ENCODE data around the gene ZBTB8A. TPM values are rescaled to one million over a fixed set of nuclear protein-coding genes. Genes with fewer than 3 reads are reported as not detected.

The ZBTB8A gene
- total RNA-seq, result 1 to 10 TPM; 3.2 to 5.1 (median 4.0) TPM
- 1.8 TPM for polyA plus RNA-seq
- long read RNA-seq, donor 1, full-length matches to known transcripts, result 6 of 7 reads
- long read RNA-seq, donor 1, partial matches to known transcripts, result 0 of 7 reads
- long read RNA-seq, donor 1, other reads (novel, unspliced or antisense), result 1 of 7 reads
- long read RNA-seq, donor 2, result 0 reads
- long read RNA-seq, donor 3, full-length matches to known transcripts, result 6 of 14 reads
- long read RNA-seq, donor 3, partial matches to known transcripts, result 5 of 14 reads
- long read RNA-seq, donor 3, other reads (novel, unspliced or antisense), result 3 of 14 reads
- long read RNA-seq, donor 4, result 0 reads

DNA sequence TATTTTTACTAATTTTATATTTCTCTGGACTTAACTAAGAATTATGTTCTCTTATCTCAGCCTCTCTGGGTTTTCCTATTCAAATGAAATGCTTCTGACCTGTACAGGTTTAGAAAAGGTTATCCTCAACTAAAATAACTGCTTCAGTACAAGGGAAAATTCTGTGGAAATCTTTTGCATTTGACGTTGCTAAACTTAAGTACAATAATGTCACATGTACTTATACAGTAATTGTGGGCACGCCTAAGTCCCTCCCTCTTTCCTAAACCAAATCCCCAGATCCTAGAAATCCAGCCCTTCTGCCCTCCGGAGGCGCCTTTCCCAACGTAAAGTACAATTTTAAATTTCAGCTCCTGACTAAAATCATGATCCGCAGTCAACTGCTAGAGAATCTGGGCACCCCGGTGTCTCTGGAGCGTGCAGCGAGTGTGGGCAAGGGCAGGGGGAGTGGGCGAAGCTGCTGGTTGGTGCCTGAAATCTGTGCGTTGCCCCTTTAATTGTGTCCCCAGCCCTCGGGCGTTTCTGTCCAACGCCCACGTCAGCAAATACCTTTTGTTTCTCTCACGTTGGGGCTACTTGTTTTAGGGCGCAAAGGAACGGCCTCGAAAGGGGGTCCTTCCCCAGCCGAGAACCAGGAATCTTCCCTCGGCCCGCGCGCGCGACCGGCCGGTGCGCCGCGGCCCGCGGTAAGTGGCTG, at the start of gene ZBTB8A:
ZBTB8A (plus strand) TSS at position 541 of the 697 bp plus-strand sequence. CDS start 53,505 bp downstream, outside the sequence.
- 1% methylated on average over 33 of the region's 33 CpGs for WGBS
- intact Hi-C loops (cut with DNase I), result no loop called here
- peak in 2 of 3 donors; percentile 38 to 65 for DNase-seq
- Histone ChIP-seq H3K9me3 (ENCODE audit: control insufficient read depth, low read length) (no peaks in the 10 kb centered on the region), H3K4me1 (ENCODE audit: control insufficient read depth, insufficient read depth, low read length) (no peaks in the 10 kb centered on the region), H3K27me3 (ENCODE audit: control insufficient read depth, insufficient read depth) (no peaks in the 10 kb centered on the region), H3K4me3 (ENCODE audit: low read length) (peak within 1 kb of the TSS; percentile 95), H3K27ac (ENCODE audit: low read length) (peak within 1 kb of the TSS; percentile 72)
- peak; percentile 63 to 64 for ATAC-seq

DNA sequence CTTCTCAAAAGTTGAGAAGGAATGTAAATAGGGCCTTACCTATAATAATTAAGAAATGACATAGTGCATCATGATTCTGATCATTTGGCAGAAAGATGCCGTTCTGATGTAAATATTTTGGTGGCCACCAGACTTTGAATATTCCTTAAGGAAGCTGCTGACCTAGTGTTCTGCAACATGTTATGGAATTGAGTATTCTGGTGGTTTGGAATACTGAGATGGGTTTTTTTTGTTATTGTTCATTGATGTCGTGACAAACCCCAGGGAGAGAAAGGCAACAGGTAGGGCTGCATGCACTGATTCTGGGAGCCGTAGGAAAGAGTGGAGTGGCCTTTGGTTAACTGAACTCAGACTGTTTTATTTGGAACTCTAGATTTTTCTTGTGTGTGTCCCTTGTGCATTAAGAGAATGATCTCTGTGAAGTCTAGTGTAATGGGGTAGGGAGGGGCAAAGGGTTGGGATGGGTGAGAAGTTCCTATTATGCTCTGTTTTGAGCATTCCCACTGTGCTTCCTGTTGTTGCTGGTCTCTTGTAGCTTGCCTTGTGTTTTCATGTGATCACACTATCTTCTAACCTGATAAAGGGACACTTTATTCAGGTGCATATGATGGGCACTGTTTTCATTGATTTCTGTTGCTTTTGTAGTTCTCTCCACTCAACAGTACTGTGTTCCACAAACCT, 49.3 kb upstream of the ZBTB8A start:
- peaks cover 3% of the 10 kb centered on the region for H3K4me1 ChIP-seq (ENCODE audit: control insufficient read depth, insufficient read depth, low read length)
- 88% methylated on average over 3 of the region's 3 CpGs for WGBS
- H3K9me3 ChIP-seq (ENCODE audit: control insufficient read depth, low read length), result no peaks in the 10 kb centered on the region
- no peak overlapping the region for H3K27ac ChIP-seq (ENCODE audit: low read length)
- H3K4me3 ChIP-seq (ENCODE audit: low read length), result no peak overlapping the region
- intact Hi-C loops (cut with DNase I), result no loop called here
- no peak for ATAC-seq
- DNase-seq, result no peak
- no peaks in the 10 kb centered on the region for H3K27me3 ChIP-seq (ENCODE audit: control insufficient read depth, insufficient read depth)

DNA sequence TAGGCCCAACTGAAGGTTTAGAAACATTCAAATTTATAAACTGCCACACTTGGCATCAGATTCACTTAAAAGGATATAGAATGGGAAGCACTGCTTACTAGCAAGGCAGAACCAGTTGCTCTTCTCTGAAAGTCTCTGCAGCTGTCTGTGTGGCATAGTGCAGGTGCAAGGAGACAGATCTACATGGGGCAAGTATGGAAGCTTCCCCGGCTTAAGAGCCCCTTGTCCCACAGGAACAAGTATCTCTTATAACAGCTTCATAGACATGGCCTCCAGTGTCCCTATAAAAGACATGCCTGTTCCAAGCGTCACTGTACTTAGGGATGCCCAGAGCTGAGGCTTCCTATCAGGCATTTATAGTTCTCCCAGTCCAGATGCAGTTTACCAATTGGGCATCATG, 47.8 kb upstream of the ZBTB8A start:
- Histone ChIP-seq H3K4me1 (ENCODE audit: control insufficient read depth, insufficient read depth, low read length) (peaks cover 3% of the 10 kb centered on the region), H3K27ac (ENCODE audit: low read length) (no peak overlapping the region), H3K4me3 (ENCODE audit: low read length) (no peak overlapping the region), H3K9me3 (ENCODE audit: control insufficient read depth, low read length) (no peaks in the 10 kb centered on the region), H3K27me3 (ENCODE audit: control insufficient read depth, insufficient read depth) (no peaks in the 10 kb centered on the region)
- DNase-seq (no peak), ATAC-seq (no peak)
- intact Hi-C loops (cut with DNase I), result no loop called here
- WGBS, result 95% methylated on average over 2 of the region's 2 CpGs

DNA sequence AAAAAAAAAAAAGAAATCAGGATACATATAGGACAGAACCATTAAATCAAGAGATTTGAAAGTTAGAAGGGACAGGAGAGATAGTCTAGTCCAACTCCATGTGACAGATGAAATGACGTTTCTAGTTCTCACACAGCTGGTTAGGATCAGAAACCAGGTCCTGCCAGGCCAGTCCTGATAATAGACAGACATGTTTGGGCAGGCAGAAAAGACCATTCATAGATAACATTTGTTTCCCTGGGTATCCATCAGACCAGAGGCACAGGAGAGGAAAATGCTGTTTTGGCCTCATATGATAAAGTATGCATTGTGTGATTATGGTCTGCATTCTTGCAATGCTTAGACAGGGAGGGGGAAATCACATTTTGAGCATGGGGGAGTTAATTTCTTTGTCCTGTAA, 45.0 kb upstream of the ZBTB8A start:
- Histone ChIP-seq H3K9me3 (ENCODE audit: control insufficient read depth, low read length) (no peaks in the 10 kb centered on the region), H3K4me1 (ENCODE audit: control insufficient read depth, insufficient read depth, low read length) (peaks cover 7% of the 10 kb centered on the region), H3K27me3 (ENCODE audit: control insufficient read depth, insufficient read depth) (no peaks in the 10 kb centered on the region), H3K27ac (ENCODE audit: low read length) (no peak overlapping the region), H3K4me3 (ENCODE audit: low read length) (no peak overlapping the region)
- ATAC-seq (no peak), DNase-seq (no peak)
- WGBS, result 29% methylated on average over 1 of the region's 1 CpG
- intact Hi-C loops (cut with DNase I), result no loop called here

DNA sequence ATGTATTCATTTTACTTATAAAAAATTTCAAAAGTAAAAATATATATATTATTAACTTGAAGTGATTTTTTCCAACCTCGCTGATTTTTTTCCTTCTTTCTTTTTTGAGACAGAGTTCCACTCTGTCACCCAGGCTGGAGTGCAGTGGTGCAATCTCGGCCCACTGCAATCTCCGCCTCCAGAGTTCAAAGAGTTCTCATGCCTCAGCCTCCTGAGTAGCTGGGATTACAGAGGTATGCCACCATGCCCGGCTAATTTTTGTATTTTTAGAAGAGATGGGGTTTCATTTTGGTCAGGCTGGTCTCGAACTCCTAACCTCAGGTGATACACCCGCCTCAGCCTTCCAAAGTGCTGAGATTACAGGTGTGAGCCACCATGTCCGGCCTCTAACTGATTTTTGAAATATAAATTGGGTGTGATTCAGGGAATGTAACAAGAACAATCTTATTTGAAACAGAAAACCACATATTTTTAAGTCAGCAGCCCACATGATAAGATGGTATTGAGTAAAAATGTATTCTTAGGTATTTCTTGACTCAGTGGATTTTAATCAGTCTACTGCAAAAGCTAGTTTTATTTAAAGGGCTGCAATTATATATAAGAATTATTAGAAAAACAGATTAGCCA, 44.4 kb upstream of the ZBTB8A start:
- WGBS, result 75% methylated on average over 7 of the region's 7 CpGs
- no peak for DNase-seq
- ATAC-seq, result no peak
- no peak overlapping the region for H3K4me3 ChIP-seq (ENCODE audit: low read length)
- H3K9me3 ChIP-seq (ENCODE audit: control insufficient read depth, low read length), result no peaks in the 10 kb centered on the region
- intact Hi-C loops (cut with DNase I), result no loop called here
- no peak overlapping the region for H3K27ac ChIP-seq (ENCODE audit: low read length)
- no peaks in the 10 kb centered on the region for H3K27me3 ChIP-seq (ENCODE audit: control insufficient read depth, insufficient read depth)
- H3K4me1 ChIP-seq (ENCODE audit: control insufficient read depth, insufficient read depth, low read length), result peaks cover 7% of the 10 kb centered on the region

DNA sequence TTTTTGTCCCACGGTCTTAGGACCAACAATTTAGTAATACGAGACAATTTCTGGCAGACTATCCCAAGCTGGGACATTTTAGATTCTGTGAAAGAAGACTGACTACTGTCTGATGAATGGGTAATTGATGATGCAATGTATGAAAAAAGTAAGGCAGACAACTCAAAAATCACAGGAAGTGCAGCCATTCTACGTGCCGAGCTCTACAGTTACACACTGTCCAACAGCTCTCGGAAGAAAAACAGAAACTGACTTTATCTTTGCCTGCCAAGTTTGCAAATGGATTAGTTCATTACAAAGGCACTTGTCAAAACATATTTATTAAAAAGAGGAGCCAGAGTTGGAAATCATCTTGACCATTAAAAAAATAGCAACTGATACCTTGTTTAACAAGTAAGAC, 43.1 kb upstream of the ZBTB8A start:
- H3K27me3 ChIP-seq (ENCODE audit: control insufficient read depth, insufficient read depth), result no peaks in the 10 kb centered on the region
- intact Hi-C loops (cut with DNase I), result no loop called here
- ATAC-seq (peak; percentile 48 to 54), DNase-seq (peak in 1 of 3 donors; percentile 55)
- WGBS, result 36% methylated on average over 5 of the region's 5 CpGs
- no peaks in the 10 kb centered on the region for H3K9me3 ChIP-seq (ENCODE audit: control insufficient read depth, low read length)
- H3K27ac ChIP-seq (ENCODE audit: low read length), result no peak overlapping the region
- no peak overlapping the region for H3K4me3 ChIP-seq (ENCODE audit: low read length)
- peaks cover 7% of the 10 kb centered on the region for H3K4me1 ChIP-seq (ENCODE audit: control insufficient read depth, insufficient read depth, low read length)

DNA sequence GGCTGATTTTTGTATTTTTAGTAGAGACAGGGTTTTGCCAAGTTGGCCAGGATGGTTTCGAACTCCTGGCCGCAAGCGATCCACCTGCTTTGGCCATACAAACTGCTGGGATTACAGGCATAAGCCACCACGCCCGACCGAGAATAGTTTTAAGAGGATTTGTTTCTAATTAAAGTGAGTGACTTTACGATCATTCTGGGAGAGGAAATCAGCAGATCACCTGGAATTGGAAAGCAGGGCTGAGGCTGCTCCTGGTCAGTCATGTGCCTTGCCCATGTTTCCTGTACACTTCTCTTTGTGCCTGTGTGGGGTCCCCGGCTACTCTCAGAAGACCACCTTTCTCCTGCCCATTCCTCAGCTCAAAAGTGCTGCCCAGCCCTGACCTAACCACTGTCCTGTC, 40.5 kb upstream of the ZBTB8A start:
- ATAC-seq (no peak), DNase-seq (no peak)
- Histone ChIP-seq H3K9me3 (ENCODE audit: control insufficient read depth, low read length) (no peaks in the 10 kb centered on the region), H3K27me3 (ENCODE audit: control insufficient read depth, insufficient read depth) (no peaks in the 10 kb centered on the region), H3K4me1 (ENCODE audit: control insufficient read depth, insufficient read depth, low read length) (peaks cover 7% of the 10 kb centered on the region), H3K27ac (ENCODE audit: low read length) (no peak overlapping the region), H3K4me3 (ENCODE audit: low read length) (no peak overlapping the region)
- intact Hi-C loops (cut with DNase I), result no loop called here
- WGBS, result 97% methylated on average over 8 of the region's 8 CpGs

DNA sequence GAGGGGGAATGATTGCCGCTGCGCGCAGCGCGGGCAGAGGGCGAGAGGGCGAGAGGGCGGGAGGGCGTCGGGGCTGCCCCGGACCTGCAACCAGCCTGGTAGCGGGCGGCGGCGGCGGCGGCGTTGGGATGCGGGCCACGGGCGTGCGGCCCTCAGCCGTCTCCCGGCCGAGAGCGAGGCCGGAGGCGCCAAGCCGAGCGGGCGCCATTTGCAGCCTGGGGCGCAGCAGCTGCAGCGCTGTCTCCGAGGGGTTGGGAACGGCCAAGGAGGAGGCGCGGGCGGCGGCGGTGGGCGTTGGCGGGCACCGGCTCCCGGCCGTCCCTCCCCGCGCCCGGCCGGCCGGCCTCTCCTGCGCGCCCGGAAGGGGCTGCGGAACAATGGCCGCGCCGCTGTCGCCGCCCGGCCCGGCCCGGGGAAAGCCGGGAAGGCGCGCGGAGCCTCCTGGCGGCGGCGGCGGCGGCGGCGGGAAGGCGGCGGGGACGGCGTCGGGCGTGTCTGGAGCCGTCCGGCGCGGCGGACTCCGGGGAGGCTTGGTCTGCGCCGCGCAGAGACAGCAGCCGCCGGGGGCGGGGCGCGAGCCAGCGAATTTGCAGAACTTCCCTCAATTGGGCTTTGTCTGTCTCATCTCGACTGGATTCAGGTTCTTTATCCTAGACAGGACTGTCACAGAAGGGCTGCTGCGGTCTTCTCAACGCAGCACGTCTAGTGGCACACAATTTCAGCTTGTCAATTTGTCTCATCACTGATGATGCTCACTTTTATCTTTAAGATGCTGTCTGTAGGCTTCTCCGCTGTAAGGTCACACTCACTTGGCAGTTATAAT, 38.6 kb upstream of the ZBTB8A start:
- peak overlapping the region; percentile 94 for H3K27ac ChIP-seq (ENCODE audit: low read length)
- intact Hi-C loops (cut with DNase I), result no loop called here
- H3K9me3 ChIP-seq (ENCODE audit: control insufficient read depth, low read length), result no peaks in the 10 kb centered on the region
- WGBS, result 1% methylated on average over 99 of the region's 99 CpGs
- DNase-seq (peak; percentile 80 to 94 (median 91)), ATAC-seq (peak; percentile 87 to 89)
- no peaks in the 10 kb centered on the region for H3K27me3 ChIP-seq (ENCODE audit: control insufficient read depth, insufficient read depth)
- peaks cover 4% of the 10 kb centered on the region for H3K4me1 ChIP-seq (ENCODE audit: control insufficient read depth, insufficient read depth, low read length)
- H3K4me3 ChIP-seq (ENCODE audit: low read length), result peak overlapping the region; percentile 67

DNA sequence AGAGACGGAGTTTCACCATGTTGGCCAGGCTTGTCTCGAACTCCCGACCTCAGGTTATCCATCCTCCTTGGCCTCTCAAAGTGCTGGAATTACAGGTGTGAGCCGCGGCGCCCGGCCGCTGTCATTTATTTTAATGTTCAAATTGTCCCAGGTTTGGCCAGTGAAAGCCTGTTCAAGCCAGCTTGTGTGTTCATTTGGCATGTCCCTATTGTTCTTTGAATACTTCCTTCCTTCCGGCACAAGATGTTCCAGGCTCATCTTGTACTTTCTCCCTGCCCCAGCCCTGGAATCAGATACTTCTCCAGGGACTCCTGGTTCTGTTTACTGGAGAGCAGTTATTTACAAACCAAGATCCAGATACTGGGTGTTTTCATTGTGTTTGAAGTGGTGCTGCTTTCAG, 37.4 kb upstream of the ZBTB8A start:
- H3K9me3 ChIP-seq (ENCODE audit: control insufficient read depth, low read length), result no peaks in the 10 kb centered on the region
- H3K4me3 ChIP-seq (ENCODE audit: low read length), result no peak overlapping the region
- intact Hi-C loops (cut with DNase I), result no loop called here
- peak overlapping the region; percentile 94 for H3K27ac ChIP-seq (ENCODE audit: low read length)
- H3K4me1 ChIP-seq (ENCODE audit: control insufficient read depth, insufficient read depth, low read length), result peaks cover 4% of the 10 kb centered on the region
- DNase-seq (peak in 2 of 3 donors; percentile 42 to 81), ATAC-seq (peak; percentile 73 to 82)
- H3K27me3 ChIP-seq (ENCODE audit: control insufficient read depth, insufficient read depth), result no peaks in the 10 kb centered on the region
- WGBS, result 67% methylated on average over 9 of the region's 9 CpGs

DNA sequence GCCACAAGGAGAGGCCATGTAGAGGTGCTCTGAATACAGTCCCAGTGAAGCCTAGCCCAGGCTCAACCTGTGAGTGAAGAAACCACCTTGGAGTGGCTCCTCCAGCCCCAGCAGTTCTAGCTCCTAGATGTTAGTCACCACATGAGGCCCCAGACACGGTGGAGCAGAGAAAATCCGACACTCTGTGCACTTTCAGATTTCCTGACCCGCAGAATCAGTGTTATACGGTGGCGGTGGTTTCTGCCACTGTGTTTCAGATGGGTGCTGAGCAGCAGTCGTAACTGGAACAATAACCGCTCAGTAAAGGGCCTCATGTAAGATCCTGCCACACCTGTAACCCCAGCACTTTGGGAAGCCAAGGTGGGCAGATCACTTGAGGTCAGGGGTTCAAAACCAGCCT, 36.1 kb upstream of the ZBTB8A start:
- Histone ChIP-seq H3K27me3 (ENCODE audit: control insufficient read depth, insufficient read depth) (no peaks in the 10 kb centered on the region), H3K27ac (ENCODE audit: low read length) (peak overlapping the region; percentile 70), H3K4me3 (ENCODE audit: low read length) (no peak overlapping the region), H3K4me1 (ENCODE audit: control insufficient read depth, insufficient read depth, low read length) (no peaks in the 10 kb centered on the region), H3K9me3 (ENCODE audit: control insufficient read depth, low read length) (no peaks in the 10 kb centered on the region)
- 94% methylated on average over 7 of the region's 7 CpGs for WGBS
- no peak for ATAC-seq
- DNase-seq, result no peak
- intact Hi-C loops (cut with DNase I), result no loop called here
